Ovary (tissue), 3 donors: ENCODE measurements around the gene CCL26.

Experiments used
- EP300 ChIP-seq: sonication (generic); formaldehyde crosslinking; IDR thresholded peaks from one replicate; pipeline ENCODE4 v1.6.1; 2017; ENCODE audit warnings: antibody characterized with exemption
- POLR2A ChIP-seq: fragments of 450-650 bp; IDR thresholded peaks from one replicate; pipeline ENCODE4 v1.6.1; 2017; ENCODE audit warnings: antibody characterized with exemption, mild to moderate bottlenecking, moderate library complexity
- TF ChIP-seq, protein P1 (sequence below), 3 donors: fragments of 450-650 bp in 2 of 3; fragments of 200-600 bp in 1 of 3; IDR thresholded peaks; one replicate each; pipeline versions ENCODE4 v1.5.1 to v1.8.0; 2016 to 2022; ENCODE audit warnings: antibody characterized with exemption in 3 of 3, mild to moderate bottlenecking in 1 of 3
- donor health status: DM: no; HTN: no; CAD: no.

- TF ChIP-seq EP300, result no peak
- TF ChIP-seq POLR2A, result no peak
- TF ChIP-seq, protein P1, sequence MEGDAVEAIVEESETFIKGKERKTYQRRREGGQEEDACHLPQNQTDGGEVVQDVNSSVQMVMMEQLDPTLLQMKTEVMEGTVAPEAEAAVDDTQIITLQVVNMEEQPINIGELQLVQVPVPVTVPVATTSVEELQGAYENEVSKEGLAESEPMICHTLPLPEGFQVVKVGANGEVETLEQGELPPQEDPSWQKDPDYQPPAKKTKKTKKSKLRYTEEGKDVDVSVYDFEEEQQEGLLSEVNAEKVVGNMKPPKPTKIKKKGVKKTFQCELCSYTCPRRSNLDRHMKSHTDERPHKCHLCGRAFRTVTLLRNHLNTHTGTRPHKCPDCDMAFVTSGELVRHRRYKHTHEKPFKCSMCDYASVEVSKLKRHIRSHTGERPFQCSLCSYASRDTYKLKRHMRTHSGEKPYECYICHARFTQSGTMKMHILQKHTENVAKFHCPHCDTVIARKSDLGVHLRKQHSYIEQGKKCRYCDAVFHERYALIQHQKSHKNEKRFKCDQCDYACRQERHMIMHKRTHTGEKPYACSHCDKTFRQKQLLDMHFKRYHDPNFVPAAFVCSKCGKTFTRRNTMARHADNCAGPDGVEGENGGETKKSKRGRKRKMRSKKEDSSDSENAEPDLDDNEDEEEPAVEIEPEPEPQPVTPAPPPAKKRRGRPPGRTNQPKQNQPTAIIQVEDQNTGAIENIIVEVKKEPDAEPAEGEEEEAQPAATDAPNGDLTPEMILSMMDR (IDR thresholded peaks at IDR 0.05), result no peak
Observed at GRCh38 chr7:75819711-75820110, 47.7 kb upstream of the CCL26 start.
